HG02571 (cell line): Measurements from ENCODE around the gene MIPEP.

Experiments
- ATAC-seq: cut with Tn5 transposase; IDR thresholded peaks from one replicate; pipeline ENCODE4 v1.9.1; 2021; ENCODE audit warnings: mild to moderate bottlenecking, moderate library complexity; ENCODE audit not compliant: unreplicated experiment

Gene MIPEP

GRCh38 chr13:23855360-23855759, 33.8 kb downstream of the MIPEP start:
- no peak for ATAC-seq

DNA sequence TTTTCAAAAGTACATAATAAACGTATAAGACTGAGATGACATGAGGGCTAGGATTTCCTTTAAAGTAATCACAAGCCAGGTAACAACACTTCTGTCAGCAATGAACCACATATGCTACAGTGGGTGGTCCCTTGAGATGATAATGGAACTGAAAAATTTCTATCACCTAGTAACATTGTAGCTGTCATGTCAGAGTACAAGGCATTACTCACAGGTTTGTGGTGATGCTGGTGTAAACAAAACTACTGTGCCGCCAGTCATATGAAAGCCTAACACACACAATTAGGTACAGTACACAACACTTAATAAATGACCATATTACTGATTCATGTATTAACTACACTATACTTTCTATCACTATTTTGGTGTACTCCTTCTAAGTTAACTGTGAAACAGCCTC, 36.8 kb downstream of the MIPEP start:
- no peak for ATAC-seq

GRCh38 chr13:23851106-23851505, 38.1 kb downstream of the MIPEP start:
- no peak for ATAC-seq

DNA sequence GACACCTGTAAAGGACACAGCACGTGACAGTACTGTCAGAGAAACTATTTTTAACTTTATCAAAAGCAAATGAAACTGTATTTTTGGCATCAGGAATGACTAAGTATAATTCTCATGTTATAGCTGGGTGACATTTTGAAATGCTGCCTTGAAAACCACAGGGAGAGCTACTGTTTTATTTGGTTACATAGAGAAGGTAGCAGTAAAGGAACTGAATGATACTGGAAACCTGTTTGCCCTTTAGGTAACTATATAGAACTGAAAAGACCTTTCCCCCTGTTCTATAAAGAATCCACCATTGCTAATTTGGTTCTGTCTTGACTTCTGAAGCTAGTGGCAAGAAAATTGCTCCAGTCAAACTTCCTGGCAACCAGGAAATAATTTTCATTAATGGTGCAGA, 39.1 kb downstream of the MIPEP start:
- no peak for ATAC-seq

GRCh38 chr13:23849670-23850069, 39.5 kb downstream of the MIPEP start:
- no peak for ATAC-seq

GRCh38 chr13:23848646-23849141, 40.5 kb downstream of the MIPEP start:
- no peak for ATAC-seq

GRCh38 chr13:23848019-23848418, 41.2 kb downstream of the MIPEP start:
- ATAC-seq = no peak

- no peak for ATAC-seq
Observed at GRCh38 chr13:23847497-23847896, 41.7 kb downstream of the MIPEP start.

DNA sequence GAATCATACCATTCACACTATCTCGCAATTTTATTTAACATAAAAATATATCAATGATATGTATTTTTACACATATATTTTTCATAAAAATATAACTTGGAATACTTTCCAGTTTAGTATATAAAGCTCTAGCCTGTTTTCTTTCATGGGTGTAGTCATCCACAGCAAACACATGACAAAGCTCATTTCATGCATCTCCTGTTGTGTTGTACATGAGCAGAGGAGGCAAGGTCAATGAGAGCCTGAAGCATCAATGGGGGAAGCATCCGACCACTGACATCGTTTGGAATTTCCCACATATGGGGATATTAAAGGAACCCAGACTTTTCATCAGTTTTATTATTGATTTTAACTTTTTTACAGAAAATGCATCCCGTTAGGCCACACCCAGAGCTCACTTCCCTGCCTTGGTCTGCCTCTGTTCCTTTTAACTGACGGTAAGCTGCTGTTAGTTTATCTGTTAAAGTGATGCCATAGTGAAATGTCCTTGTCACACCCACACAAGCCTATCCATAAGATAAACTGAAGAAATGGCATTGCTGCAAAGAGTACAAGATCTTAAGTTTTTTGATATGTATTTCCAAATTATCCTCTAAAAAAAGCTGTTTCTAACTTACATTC, 44.0 kb downstream of the MIPEP start:
- no peak for ATAC-seq

DNA sequence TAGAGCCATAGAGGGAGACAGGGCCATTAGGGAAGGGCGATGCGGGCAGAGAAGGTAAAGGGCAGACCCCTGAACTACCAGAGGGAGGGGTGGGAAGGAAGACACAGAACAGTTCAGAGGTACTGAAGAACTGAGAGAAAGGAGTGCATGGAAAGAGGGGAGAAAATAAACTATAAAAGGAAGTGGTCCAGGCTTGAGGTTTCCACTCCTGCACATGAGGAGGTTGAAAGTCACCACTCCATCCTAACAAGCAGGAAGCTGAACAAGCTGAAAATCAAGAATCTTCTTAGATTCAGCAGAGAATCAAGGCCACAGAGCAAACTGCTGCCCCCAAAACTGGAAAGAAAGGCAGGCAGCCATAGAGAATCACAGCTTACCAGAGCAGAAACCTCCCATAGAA, 45.1 kb downstream of the MIPEP start:
- no peak for ATAC-seq

- ATAC-seq = no peak
Observed at GRCh38 chr13:23843436-23843835, 45.8 kb downstream of the MIPEP start.

- ATAC-seq = no peak
Observed at GRCh38 chr13:23842406-23842805, 46.8 kb downstream of the MIPEP start.

DNA sequence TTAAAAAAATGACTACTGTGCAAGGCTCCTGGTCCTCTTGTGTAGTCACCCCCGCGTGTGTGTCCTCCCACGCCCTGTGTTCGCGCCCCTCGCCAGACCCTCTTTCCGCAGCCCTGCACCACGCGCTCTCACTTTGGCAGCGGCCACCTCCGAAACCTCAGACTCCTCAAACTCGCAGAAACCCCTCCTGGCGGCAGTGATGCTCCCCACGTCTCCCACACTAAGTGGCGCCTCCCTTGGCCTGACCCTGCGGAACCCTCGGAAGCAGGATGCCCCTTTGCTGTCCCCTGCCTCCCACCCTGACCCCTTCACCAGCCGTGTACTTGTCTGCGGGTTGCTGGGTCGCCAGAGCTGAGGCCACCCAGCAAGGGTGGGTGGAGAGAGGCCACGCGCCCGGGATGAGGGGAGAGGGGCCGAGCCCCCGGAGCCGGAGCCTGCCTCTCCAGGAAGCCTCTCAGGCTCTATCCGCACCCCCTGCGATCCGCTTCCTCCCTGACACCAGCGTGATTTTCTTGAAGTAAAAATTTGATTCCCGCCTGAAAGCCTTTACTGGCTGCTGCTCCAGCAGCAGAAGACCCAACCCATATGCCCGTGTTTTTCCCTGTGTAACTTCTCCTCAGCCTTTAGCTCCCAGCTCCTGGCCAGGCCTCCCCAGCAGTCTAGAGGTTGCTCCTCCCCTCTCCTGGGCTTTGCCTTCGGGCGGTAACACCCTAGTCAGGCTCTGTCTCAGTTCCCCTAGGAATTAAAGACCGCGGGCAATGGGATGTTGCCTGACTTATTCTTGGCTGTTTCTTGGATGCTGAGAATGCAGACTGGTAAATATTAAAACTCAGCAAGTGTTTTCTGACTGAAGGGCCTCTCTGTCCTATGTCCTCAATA, 55.2 kb downstream of the MIPEP start:
- ATAC-seq = no peak

GRCh38 chr13:23828866-23829265, 60.3 kb downstream of the MIPEP start:
- no peak for ATAC-seq

GRCh38 chr13:23828086-23828485, 61.1 kb downstream of the MIPEP start:
- no peak for ATAC-seq

GRCh38 chr13:23825179-23825578, 64.0 kb downstream of the MIPEP start:
- no peak for ATAC-seq

DNA sequence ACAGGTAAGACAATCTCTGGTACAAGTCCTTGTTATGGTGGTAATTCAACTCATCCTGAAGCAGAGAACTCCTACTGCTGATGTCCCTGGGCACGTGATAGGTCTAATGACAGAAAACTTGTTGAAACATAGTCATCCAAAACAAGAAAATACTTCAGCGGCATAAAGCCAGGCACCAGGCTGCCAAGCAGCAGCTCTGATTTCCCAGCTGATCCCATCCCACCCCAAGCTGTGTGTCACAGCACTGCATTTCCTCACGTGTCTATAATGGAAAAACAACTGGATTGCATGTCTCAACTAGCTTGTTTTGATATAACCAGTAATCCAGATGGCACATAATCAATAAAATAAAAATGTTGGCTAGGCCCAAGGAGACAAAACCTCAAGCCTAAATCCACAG, 64.8 kb downstream of the MIPEP start:
- ATAC-seq = no peak

GRCh38 chr13:23822252-23822824, 66.9 kb downstream of the MIPEP start:
- no peak for ATAC-seq

GRCh38 chr13:23820530-23820929, 68.7 kb downstream of the MIPEP start:
- ATAC-seq = no peak

- ATAC-seq = no peak
Observed at GRCh38 chr13:23817830-23818229, 71.4 kb downstream of the MIPEP start.

DNA sequence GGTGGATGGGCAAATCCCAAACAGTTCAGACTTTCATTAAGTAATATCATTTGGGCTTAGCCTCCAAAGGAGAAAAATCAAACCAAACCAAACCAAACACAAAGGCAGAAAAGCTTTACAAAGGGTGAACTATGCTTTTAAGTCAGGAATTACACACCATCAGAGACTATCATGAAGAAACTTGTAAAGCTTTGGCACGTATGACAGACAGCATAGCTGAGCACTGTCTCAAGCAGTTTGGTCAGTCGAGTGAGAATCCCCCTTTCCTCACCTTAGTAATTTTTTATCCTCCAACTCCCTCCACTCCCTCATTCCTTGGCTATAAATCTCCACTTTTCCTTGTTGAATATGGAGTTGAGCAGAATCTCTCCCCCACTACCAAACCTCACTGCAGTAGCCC, 72.1 kb downstream of the MIPEP start:
- no peak for ATAC-seq

GRCh38 chr13:23813635-23814034, 75.6 kb downstream of the MIPEP start:
- no peak for ATAC-seq
